GM12865 (cell line): ENCODE data around the gene SIAE.

Experiments used
- DNase-seq: peaks from one replicate; pipeline ENCODE4 v3.0.0; 2010; ENCODE audit warnings: low read depth
- H3K4me3 ChIP-seq: 2 replicates; pipeline ENCODE4 v1.5.1; 2011; ENCODE audit warnings: mild to moderate bottlenecking, low read depth, low read length, control low read depth
- CTCF ChIP-seq: IDR thresholded peaks from 2 replicates; pipeline ENCODE4 v1.5.1; 2011; ENCODE audit warnings: low read length, control low read depth, low read depth, inconsistent platforms; ENCODE audit not compliant: insufficient read depth; ENCODE audit errors: missing control alignments

Gene SIAE

GRCh38 chr11:124643042-124643604 is 30.4 kb downstream of the SIAE start:
- no peak for DNase-seq
- no peak for TF ChIP-seq CTCF

GRCh38 chr11:124642628-124643027 is 30.9 kb downstream of the SIAE start:
- TF ChIP-seq CTCF: no peak
- H3K4me3 ChIP-seq: no peak overlapping the region
- no peak for DNase-seq

More at GRCh38 chr11:124643042-124643604, 30.4 kb downstream of the SIAE start:
- no peak overlapping the region for H3K4me3 ChIP-seq

GRCh38 chr11:124640666-124641065 is 32.9 kb downstream of the SIAE start:
- no peak for TF ChIP-seq CTCF
- H3K4me3 ChIP-seq: no peak overlapping the region
- DNase-seq: no peak

GRCh38 chr11:124639186-124639585 is 34.4 kb downstream of the SIAE start:
- no peak overlapping the region for H3K4me3 ChIP-seq
- TF ChIP-seq CTCF: no peak
- DNase-seq: no peak

- TF ChIP-seq CTCF: no peak
- DNase-seq: no peak
- no peak overlapping the region for H3K4me3 ChIP-seq
Measured at GRCh38 chr11:124638500-124638899, 35.0 kb downstream of the SIAE start.

GRCh38 chr11:124635932-124636331 is 37.6 kb downstream of the SIAE start:
- DNase-seq: no peak
- no peak overlapping the region for H3K4me3 ChIP-seq
- no peak for TF ChIP-seq CTCF

- TF ChIP-seq CTCF: no peak
- H3K4me3 ChIP-seq: no peak overlapping the region
- no peak for DNase-seq
Measured at GRCh38 chr11:124633355-124633754, 40.2 kb downstream of the SIAE start.
